NCI-H146 (cell line): Measurements from ENCODE around the gene FOS.
A peak's percentile ranks its signal among the peaks of the same experiment; 100 is the strongest.
"Not testable (repeated sequence)": the region's sequence is repeated elsewhere in the genome, so short reads cannot be mapped to it uniquely, and the experiment has no call there.

Experiments used
- DNase-seq: peaks from one replicate; lab custom pipeline; 2025; lab: John Stamatoyannopoulos, UW

The FOS gene

GRCh38 chr14:75278422-75279152, at the start of gene FOS:
Gene FOS (plus strand): TSS chr14:75278828. CDS start chr14:75278983, 155 bp downstream.
- peak; percentile 82 for DNase-seq

GRCh38 chr14:75229661-75230139, 48.9 kb upstream of the FOS start:
- DNase-seq = no peak

GRCh38 chr14:75230140-75230792, 48.4 kb upstream of the FOS start:
- no peak for DNase-seq

DNA sequence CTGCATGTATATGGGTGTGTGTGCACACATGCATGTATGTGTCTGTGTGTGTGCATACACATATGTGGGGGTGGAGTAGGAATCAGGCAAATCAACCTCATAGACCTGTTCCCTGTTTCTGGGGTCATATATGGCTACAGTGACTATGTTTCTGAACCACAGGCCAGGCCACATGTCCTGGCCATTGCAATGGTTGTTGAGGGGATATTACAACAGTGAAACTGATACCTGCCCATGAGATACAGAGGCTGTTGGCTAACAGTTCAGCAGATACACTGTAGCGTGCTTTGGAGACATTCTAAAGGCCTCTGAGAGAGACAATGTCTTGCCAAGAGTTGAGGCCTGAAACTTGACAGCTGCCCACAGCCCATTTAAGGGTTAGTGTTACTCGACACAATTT, 47.3 kb upstream of the FOS start:
- no peak for DNase-seq

GRCh38 chr14:75232191-75232590, 46.4 kb upstream of the FOS start:
- no peak for DNase-seq

GRCh38 chr14:75232597-75232996, 46.0 kb upstream of the FOS start:
- no peak for DNase-seq

DNA sequence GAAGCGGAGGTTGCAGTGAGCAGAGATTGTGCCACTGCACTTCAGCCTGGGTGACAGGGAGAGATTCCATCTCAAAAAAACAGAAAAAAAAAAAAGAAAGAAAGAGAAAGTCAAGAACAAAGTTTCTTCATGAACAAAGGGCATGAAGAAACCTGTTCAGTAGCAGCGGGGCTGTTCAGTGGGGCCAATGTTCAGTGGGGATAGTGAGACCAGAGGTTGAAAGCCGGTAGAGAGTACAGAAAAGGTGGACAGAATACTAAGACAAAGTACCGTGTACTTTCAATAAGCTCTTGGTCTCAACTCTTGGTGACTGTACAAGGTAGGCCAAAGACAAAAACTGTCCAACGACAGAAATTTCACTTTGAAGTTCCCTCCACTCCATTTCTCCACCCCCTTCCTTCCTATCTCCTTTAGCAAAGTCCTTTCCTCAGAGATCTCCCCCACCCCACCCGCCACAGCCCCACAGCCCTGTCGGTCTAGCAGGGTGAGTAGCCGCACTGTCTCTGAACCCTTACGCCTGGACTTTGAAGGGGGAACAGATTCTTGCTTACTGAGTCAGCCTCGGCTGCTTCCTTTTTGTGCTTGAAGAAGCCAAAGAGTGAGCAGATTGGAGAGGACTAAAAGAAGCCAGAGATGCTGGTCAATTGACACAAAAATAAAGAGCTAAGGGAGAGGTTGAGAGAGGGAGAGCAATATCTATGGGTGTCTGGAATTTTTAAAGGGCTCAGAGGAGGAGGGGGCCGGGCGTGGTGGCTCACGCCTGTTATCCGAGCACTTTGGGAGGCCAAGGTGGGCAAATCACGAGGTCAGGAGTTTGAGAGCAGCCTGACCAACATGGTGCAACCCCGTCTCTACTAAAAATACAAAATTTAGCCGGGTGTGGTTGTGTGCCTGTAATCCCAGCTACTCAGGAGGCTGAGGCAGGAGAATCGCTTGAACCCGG, 44.2 kb upstream of the FOS start:
- no peak for DNase-seq

DNA sequence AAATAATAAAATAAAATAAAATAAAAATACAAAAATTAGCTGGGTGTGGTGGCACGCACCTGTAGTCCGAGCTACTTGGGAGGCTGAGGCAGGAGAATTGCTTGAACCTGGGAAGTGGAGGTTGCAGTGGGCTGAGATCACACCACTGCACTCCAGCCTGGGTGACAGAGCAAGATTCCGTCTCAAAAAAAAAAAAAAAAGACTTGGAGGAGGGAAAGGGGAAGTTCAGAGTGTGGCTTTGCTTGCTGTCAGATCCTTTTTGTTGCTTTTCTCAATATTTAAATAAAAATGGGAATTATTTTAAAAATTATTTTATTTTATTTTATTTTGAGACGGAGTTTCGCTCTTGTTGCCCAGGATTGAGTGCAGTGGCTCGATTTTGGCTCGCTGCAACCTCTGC, 43.4 kb upstream of the FOS start:
- not testable (repeated sequence) for DNase-seq

DNA sequence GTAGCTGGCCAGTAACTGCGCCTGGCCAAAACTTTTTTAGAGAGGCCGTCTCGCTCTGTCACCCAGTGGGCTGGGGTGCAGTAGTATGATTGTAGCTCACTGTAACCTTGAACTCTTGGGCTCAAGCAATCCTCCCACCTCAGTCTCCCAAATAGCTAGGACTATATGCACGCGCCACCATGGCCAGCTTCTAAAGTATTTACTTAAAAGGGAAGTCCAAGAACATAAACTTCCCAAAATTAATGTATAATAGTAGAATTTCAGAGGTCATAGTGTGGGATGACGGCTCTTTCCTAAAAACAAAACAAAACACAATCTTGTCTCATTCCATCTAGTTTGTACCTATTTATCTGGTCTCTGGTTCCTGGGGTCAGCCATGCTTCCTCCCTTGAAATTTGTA, 42.2 kb upstream of the FOS start:
- DNase-seq = no peak

GRCh38 chr14:75236901-75237419, 41.7 kb upstream of the FOS start:
- DNase-seq = no peak

DNA sequence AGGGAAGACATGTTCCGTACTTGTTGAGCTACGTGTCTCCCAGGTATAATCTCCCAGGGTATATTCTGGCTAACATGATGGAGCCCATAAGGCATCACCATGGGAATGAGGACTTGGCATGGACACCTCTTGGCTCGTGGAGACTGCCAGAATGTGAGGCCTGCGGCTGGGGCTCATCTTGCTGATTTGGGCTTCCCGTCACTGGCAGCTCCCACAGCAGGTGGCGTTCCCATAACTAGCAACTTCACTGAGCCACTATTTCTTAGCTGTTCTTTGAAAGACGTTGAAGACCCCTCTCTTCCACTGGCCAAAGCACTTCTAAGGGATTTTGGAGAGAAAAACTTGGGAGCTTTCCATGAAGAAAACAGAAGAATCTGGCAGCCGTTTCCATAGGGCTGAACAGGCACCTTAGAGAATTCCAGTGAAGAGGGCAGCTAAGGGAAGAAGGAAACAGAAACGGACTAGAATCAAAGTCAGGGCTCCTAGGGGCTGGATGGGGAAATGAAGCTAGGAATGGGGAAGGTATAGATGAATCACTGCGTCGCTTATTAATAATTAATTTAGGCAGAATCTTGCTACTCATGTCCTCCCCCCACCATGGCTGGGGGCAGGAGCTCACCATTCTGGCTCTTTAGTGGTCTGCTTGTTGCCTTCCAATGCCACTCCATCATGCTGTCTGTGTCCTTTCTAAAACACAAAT, 39.7 kb upstream of the FOS start:
- no peak for DNase-seq

DNA sequence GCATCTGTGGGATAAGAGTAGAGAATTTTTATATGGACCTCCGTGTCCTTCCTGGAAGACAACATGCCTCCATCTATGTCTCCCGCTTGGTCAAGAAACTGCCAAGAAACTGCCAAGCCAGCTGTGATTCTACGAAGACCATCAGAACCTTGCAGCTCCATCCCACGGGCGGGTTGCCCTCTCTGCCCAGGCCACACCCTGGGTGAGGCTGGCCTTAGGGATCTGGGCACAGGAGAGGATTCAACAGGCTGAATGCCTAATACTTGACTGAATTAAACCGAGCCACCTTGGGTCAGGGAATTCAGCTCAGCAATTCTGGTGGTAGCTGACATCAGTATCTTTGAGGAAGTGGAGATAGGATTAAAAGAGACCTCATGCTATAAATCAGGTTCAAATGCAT, 37.8 kb upstream of the FOS start:
- no peak for DNase-seq

DNA sequence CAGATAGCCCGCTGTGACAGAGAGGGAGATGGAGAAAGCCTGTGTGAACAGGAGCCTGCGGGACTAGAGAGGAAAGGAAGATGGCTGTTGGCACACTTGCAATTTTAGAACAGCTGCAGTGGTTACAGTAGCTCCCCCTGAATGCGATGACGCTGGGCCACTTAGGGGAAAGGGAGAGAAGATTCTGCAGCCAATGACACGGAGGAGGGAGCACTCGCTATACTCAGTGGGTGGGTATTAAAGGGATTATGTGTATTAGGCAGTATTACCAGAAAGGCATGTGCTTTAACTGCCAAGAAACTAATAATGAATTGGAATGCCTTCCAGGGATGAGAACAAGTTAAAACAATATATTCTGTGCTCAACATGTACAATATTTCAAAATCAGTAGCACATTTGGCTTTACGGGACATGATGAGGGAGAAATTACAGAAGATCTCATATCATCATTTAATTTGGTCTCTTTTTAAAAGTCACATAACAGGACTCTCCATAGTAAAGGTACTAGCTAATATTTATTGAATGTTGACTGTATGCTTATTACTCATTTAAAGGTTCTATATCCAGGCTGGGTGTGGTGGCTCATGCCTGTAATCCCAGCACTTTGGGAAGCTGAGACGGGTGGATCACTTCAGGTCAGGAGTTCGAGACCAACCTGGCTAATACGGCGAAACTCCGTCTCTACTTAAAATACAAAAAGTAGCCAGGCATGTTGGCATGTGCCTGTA, 35.9 kb upstream of the FOS start:
- no peak for DNase-seq

- no peak for DNase-seq
Measured at GRCh38 chr14:75244121-75244520, 34.5 kb upstream of the FOS start.

GRCh38 chr14:75246546-75247285, 31.9 kb upstream of the FOS start:
- DNase-seq = no peak

GRCh38 chr14:75247286-75247922, 31.2 kb upstream of the FOS start:
- no peak for DNase-seq

GRCh38 chr14:75247939-75248338, 30.7 kb upstream of the FOS start:
- DNase-seq = no peak

GRCh38 chr14:75249251-75249957, 29.2 kb upstream of the FOS start:
- peak; percentile 46 for DNase-seq

GRCh38 chr14:75249958-75250336, 28.7 kb upstream of the FOS start:
- no peak for DNase-seq
